GM18498 (cell line): ENCODE data around the gene AQP5.

Experiments
- ATAC-seq: cut with Tn5 transposase; IDR thresholded peaks from one replicate; pipeline ENCODE4 v1.9.1; 2021; ENCODE audit warnings: mild to moderate bottlenecking, moderate library complexity; ENCODE audit not compliant: unreplicated experiment

Gene AQP5

GRCh38 chr12:49963976-49964815, 2.5 kb downstream of the AQP5 start:
- ATAC-seq: no peak

DNA sequence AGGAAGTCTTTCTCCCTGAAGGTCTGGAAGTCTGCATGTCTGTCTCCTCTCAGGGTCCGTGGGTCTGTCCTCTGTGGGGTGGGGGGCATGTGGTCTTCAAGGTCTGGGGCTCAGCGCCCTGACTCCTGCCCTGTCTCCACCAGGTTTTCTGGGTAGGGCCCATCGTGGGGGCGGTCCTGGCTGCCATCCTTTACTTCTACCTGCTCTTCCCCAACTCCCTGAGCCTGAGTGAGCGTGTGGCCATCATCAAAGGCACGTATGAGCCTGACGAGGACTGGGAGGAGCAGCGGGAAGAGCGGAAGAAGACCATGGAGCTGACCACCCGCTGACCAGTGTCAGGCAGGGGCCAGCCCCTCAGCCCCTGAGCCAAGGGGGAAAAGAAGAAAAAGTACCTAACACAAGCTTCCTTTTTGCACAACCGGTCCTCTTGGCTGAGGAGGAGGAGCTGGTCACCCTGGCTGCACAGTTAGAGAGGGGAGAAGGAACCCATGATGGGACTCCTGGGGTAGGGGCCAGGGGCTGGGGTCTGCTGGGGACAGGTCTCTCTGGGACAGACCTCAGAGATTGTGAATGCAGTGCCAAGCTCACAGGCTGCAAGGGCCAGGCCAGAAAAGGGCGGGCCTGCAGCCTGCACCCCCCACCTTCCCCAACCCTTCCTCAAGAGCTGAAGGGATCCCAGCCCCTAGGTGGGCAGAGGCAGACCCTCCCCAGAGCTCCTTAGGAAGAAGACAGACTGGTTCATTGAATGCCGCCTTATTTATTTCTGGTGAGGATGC, 3.4 kb downstream of the AQP5 start:
- ATAC-seq: no peak

GRCh38 chr12:49965836-49966235, 4.2 kb downstream of the AQP5 start:
- no peak for ATAC-seq

- ATAC-seq: no peak
These were observed 4.9 kb downstream of the AQP5 start for GRCh38 chr12:49966511-49967041.

- ATAC-seq: peak; percentile 71
These were observed 5.5 kb downstream of the AQP5 start for GRCh38 chr12:49967042-49967776.

GRCh38 chr12:49967777-49968250, 6.1 kb downstream of the AQP5 start:
- ATAC-seq: no peak

GRCh38 chr12:49968471-49968870, 6.8 kb downstream of the AQP5 start:
- ATAC-seq: no peak

DNA sequence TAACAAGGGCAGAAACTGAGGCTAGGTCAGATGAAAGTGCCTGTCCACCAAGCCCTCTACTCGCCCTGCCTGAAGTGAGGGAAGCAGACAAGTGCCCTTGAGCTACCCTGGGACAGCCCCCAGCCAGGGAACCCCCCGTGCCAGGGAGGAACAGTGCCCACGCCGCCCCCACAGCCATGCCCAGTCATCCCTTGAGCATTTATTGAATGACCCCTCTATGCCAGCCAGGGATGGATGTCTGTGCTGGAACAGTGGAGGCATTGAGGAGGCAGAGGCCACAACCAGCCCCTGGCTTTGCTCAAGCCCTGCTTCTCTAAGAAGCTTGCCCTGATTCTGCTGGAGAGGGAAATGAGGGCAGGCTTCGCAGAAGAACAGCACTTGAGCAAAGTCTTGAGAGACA, 7.4 kb downstream of the AQP5 start:
- ATAC-seq: no peak

- no peak for ATAC-seq
These were observed 8.2 kb downstream of the AQP5 start for GRCh38 chr12:49969651-49970429.

DNA sequence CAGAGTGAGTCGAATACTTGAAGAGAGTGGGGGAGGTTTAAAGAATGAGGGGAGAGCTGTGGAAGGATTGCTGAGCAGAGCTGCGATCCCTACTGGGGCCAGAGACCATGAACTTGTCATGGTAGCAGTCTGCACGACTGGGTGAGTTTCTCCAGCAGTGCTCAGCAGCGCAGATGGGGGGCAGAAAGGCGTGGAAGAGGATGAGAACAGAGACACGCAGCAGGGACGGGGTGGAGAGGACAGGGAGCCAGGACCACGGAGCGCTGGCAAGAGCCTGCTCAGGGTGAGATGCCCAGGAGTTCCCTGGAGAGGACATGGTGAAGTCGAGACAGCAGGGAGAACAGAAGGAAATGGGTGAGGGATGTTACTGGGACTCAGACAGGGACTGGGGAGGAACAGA, 9.0 kb downstream of the AQP5 start:
- ATAC-seq: no peak

DNA sequence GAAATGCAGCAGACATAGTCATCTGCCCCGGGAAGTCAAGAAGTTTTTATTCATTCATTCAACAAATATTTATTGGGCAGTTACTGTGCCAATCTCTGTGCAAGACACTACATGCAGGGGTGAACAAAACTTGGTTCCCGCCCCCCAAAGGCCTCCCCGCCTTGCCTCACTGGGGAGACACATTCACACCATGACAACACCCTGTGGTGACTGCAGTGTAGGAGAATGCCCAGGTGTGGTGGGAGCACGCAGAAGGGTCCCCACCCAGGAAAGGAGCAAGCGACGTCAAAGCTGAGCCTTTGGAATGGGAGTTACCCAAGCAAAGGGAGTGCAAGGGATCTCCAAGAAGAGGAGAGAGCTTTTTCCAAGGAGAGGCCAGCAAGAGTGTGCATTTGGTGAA, 9.5 kb downstream of the AQP5 start:
- no peak for ATAC-seq

GRCh38 chr12:49972129-49972528, 10.5 kb downstream of the AQP5 start:
- no peak for ATAC-seq

- no peak for ATAC-seq
These were observed 11.1 kb downstream of the AQP5 start, which contains the start of gene AQP6 for GRCh38 chr12:49972641-49973360. TSS of gene AQP6 (plus strand) at chr12:49972947. CDS start at chr12:49973174, 227 bp downstream.

DNA sequence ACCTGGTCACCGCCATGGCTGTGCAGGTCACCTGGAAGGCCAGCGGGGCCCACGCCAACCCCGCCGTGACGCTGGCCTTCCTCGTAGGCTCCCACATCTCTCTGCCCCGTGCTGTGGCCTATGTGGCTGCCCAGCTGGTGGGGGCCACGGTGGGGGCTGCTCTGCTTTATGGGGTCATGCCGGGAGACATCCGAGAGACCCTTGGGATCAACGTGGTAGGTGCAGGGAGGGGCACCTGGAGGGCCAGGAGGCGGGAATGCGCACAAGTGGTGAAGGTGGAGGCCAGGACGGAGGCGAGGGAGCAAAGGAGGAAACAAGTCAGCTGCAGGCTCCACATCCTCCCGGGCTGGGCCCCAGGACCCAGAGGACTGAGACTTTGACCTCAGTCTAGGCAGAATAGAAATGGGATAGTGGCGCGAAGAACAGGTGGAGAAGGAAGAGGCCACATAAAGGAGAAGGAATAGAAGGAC, 11.7 kb downstream of the AQP5 start:
- no peak for ATAC-seq

DNA sequence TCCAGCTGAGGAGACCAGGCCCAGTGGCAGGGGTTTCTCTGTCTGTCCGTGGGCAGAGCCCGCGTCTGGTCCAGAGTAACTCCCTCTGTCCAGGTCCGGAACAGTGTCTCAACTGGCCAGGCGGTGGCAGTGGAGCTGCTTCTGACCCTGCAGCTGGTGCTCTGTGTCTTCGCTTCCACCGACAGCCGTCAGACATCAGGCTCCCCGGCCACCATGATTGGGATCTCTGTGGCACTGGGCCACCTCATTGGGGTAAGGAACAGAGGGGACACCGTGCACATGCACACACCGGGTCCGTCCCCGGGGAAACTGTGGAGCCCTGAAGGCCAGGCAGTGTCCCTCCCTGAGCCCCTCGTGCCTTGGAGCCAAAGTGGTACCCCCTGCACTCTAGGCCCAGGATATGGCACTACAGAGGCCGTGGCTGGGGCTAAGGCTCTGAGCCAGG, 12.6 kb downstream of the AQP5 start:
- ATAC-seq: no peak

- ATAC-seq: no peak
These were observed 13.1 kb downstream of the AQP5 start for GRCh38 chr12:49974677-49975317.

DNA sequence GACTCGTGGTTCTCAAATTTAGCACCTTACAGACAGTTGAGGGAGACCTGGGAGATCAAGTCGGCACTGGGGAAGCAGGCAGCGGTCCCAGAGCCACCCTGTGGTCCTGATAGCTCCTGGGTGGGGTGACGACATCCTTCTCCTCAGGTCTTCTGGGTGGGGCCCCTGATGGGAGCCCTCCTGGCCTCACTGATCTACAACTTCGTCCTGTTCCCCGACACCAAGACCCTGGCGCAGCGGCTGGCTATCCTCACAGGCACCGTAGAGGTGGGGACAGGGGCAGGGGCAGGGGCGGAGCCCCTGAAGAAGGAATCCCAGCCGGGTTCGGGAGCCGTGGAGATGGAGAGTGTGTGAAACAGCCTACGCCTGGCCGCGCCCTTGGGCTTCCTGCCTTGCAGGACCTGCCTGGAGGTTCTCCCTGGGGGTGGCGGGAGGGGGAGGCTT, 13.7 kb downstream of the AQP5 start:
- ATAC-seq: no peak

DNA sequence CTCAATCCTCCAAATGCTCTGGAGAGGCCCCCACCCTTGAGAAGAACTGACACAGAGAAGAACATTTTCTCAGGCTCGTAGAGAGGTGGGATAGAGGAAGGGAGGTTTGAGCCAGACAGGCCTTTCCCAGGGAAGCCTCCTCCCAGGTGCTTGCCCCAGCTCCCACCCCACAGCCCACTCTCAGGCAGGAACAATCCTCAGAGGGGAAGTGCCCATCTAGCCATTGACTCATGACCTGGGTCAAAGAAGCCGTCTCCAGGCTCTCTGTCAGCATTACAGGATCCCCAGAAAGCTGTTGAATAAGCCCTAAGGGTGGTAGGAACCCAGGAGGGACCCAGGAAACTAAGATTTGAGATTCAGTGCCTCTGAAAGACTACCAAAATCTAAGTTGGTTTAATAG, 14.9 kb downstream of the AQP5 start:
- ATAC-seq: no peak

- no peak for ATAC-seq
These were observed 16.5 kb downstream of the AQP5 start for GRCh38 chr12:49978125-49978524.
